ENCODE results near the gene TBX3.

Gene TBX3

GRCh38 chr12:114627393-114627792 is 56.6 kb downstream of the TBX3 start:
- DNase-seq (ENCODE audit: low spot score): no peak

GRCh38 chr12:114625294-114625851 is 58.6 kb downstream of the TBX3 start:
- peak; percentile 26 for DNase-seq (ENCODE audit: low spot score)

GRCh38 chr12:114623737-114624136 is 60.2 kb downstream of the TBX3 start:
- no peak for DNase-seq (ENCODE audit: low spot score)

All from hematopoietic multipotent progenitor cell treated with erythropoietin and hydrocortisone succinate and interleukin-3 and kit ligand, for 15 days (in vitro differentiated cells).